Trophoblast cell (in vitro differentiated cells and primary cell): ENCODE data around the gene DPCD.

Experiments used
- DNase-seq, 2 donors: peaks; one replicate each; pipeline ENCODE4 v3.0.0-alpha.2; 2016
- H2AFZ ChIP-seq: 2 replicates; pipeline ENCODE4 v1.6.1; 2013; ENCODE audit warnings: low read length, moderate library complexity, mild to moderate bottlenecking; ENCODE audit not compliant: insufficient read depth, poor library complexity
- H2AK5ac ChIP-seq: 2 replicates; pipeline ENCODE4 v1.6.1; 2013; ENCODE audit warnings: mild to moderate bottlenecking, low read length
- H2BK120ac ChIP-seq: 2 replicates; pipeline ENCODE4 v1.6.1; 2013; ENCODE audit warnings: low read length, mild to moderate bottlenecking, moderate library complexity; ENCODE audit not compliant: insufficient read depth, poor library complexity
- H2BK12ac ChIP-seq: 2 replicates; pipeline ENCODE4 v1.6.1; 2013; ENCODE audit warnings: mild to moderate bottlenecking, low read length, moderate library complexity
- H2BK5ac ChIP-seq: 2 replicates; pipeline ENCODE4 v1.6.1; 2013; ENCODE audit warnings: low read length, low read depth, moderate library complexity, mild to moderate bottlenecking; ENCODE audit not compliant: poor library complexity
- H3K14ac ChIP-seq: 2 replicates; pipeline ENCODE4 v1.6.1; 2013; ENCODE audit warnings: mild to moderate bottlenecking, low read length
- H3K18ac ChIP-seq: 2 replicates; pipeline ENCODE4 v1.6.1; 2013; ENCODE audit warnings: mild to moderate bottlenecking, low read length
- H3K23ac ChIP-seq: 2 replicates; pipeline ENCODE4 v1.6.1; 2013; ENCODE audit warnings: low read length
- H3K27ac ChIP-seq: 2 replicates; pipeline ENCODE4 v1.5.1; 2013; ENCODE audit warnings: low read depth, mild to moderate bottlenecking, inconsistent platforms, low read length, moderate library complexity
- H3K27me3 ChIP-seq: 2 replicates; pipeline ENCODE4 v1.6.1; 2013; ENCODE audit warnings: inconsistent platforms, mild to moderate bottlenecking, low read length, moderate library complexity; ENCODE audit not compliant: insufficient read depth
- H3K36me3 ChIP-seq, 2 experiments: 1 replicate in 1 of 2; 2 replicates in 1 of 2; pipeline ENCODE4 v1.6.1; 2013; ENCODE audit warnings: low read length in 2 of 2, mild to moderate bottlenecking in 2 of 2, moderate library complexity in 1 of 2; ENCODE audit not compliant: insufficient read depth in 2 of 2, control insufficient read depth in 1 of 2
- H3K4ac ChIP-seq: 2 replicates; pipeline ENCODE4 v1.6.1; 2013; ENCODE audit warnings: low read depth, mild to moderate bottlenecking, low read length, moderate library complexity
- H3K4me1 ChIP-seq, 2 experiments: 1 replicate in 1 of 2; 2 replicates in 1 of 2; pipeline ENCODE4 v1.6.1; 2013; ENCODE audit warnings: low read length in 2 of 2, mild to moderate bottlenecking in 2 of 2, moderate library complexity in 1 of 2; ENCODE audit not compliant: insufficient read depth in 2 of 2, control insufficient read depth in 1 of 2
- H3K4me2 ChIP-seq: 2 replicates; pipeline ENCODE4 v1.6.1; 2013; ENCODE audit warnings: inconsistent platforms, mild to moderate bottlenecking, low read length, moderate library complexity
- H3K4me3 ChIP-seq: 2 replicates; pipeline ENCODE4 v1.5.1; 2013; ENCODE audit warnings: mild to moderate bottlenecking, low read depth, low read length, inconsistent platforms
- H3K79me1 ChIP-seq: one replicate; pipeline ENCODE4 v1.6.1; 2013; ENCODE audit warnings: low read length
- H3K79me2 ChIP-seq: 2 replicates; pipeline ENCODE4 v1.6.1; 2013; ENCODE audit warnings: low read length, mild to moderate bottlenecking; ENCODE audit not compliant: control insufficient read depth, insufficient read depth, poor library complexity
- H3K9ac ChIP-seq: 2 replicates; pipeline ENCODE4 v1.6.1; 2013; ENCODE audit warnings: mild to moderate bottlenecking, low read length
- H3K9me3 ChIP-seq: 2 replicates; pipeline ENCODE4 v1.6.1; 2013; ENCODE audit warnings: low read depth, mild to moderate bottlenecking, control low read depth, inconsistent platforms, low read length; ENCODE audit not compliant: insufficient read depth
- H4K12ac ChIP-seq: 2 replicates; pipeline ENCODE4 v1.6.1; 2013; ENCODE audit warnings: low read depth, mild to moderate bottlenecking, low read length, moderate library complexity
- H4K8ac ChIP-seq: 2 replicates; pipeline ENCODE4 v1.6.1; 2013; ENCODE audit warnings: low read depth, mild to moderate bottlenecking, low read length, moderate library complexity
- H4K91ac ChIP-seq: one replicate; pipeline ENCODE4 v1.6.1; 2013; ENCODE audit warnings: low read depth, mild to moderate bottlenecking, low read length, moderate library complexity
- WGBS: extraction: QIAGEN DNeasy Blood & Tissue Kit; methylation state at CpG from one replicate; pipeline ENCODE4 v1.1.7; 2013; ENCODE audit warnings: missing lambda C conversion rate; ENCODE audit not compliant: insufficient read length, insufficient coverage; ENCODE audit errors: extremely low coverage; 5-methylcytosine and 5-hydroxymethylcytosine counted together

The DPCD gene

DNA sequence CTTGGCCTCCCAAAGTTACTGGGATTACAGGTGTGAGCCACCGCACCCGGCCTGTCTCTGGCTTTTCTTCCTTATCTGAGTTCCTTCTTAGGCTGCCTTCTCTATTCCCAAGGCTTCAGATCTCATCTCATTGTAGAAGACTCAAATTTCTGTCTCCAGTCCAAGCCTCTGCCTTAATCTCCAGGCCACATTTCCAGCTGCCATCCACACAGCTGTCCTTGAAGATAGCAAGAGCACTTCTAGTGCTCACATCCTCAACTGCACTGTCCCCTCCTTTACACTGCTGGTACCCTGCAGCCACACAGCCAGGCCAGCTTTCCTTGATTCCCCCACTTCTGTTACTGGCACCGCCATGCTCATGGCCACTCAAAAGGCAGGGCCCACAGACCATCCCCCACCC lies 35.7 kb upstream of the DPCD start:
- WGBS, result no CpG with 5 or more reads among the region's 3 CpGs

DNA sequence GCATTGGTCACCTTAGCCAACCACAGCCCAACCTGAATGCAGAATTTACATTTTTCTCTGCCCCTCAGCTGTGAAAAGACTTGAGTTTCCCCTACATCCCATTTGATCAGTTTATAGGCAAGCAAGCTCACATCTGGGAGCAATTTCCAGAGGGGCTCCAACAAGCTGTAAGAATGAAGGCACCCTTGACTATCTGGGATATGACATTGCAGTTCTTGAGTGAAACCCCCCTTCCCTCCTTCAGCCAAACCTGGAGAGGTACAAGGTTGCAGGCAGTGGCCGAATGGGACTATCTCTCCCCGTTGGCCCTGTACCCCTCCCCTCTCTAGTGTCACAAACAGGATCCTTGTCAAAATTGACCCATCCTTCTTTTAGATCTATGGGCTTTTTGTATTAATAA lies 30.6 kb upstream of the DPCD start:
- no peak overlapping the region for H2BK120ac ChIP-seq
- H2BK12ac ChIP-seq, result no peak overlapping the region
- no peak overlapping the region for H3K14ac ChIP-seq
- no peak overlapping the region for H4K91ac ChIP-seq
- H4K12ac ChIP-seq, result no peak overlapping the region
- H3K27ac ChIP-seq, result no peak overlapping the region
- H3K9me3 ChIP-seq, result peaks cover 3% of the 10 kb centered on the region
- no CpG with 5 or more reads among the region's 2 CpGs for WGBS
- H3K4ac ChIP-seq, result no peak overlapping the region
- no peak overlapping the region for H2AK5ac ChIP-seq
- H3K36me3 ChIP-seq, result no peaks in the 10 kb centered on the region
- H3K9ac ChIP-seq, result no peak overlapping the region
- H3K4me3 ChIP-seq, result no peak overlapping the region
- H4K8ac ChIP-seq, result no peak overlapping the region
- H3K23ac ChIP-seq, result no peak overlapping the region
- DNase-seq, result no peak
- no peak overlapping the region for H2BK5ac ChIP-seq
- H3K79me2 ChIP-seq, result no peaks in the 10 kb centered on the region
- H2AFZ ChIP-seq, result no peak overlapping the region
- peaks cover 3 to 4% of the 10 kb centered on the region in 2 experiments for H3K4me1 ChIP-seq
- H3K18ac ChIP-seq, result no peak overlapping the region
- no peaks in the 10 kb centered on the region for H3K27me3 ChIP-seq
- H3K79me1 ChIP-seq, result no peaks in the 10 kb centered on the region
- no peak overlapping the region for H3K4me2 ChIP-seq

More for the DNA sequence above, 35.7 kb upstream of the DPCD start:
- H2BK120ac ChIP-seq, result no peak overlapping the region
- no peak overlapping the region for H2BK5ac ChIP-seq
- H3K27me3 ChIP-seq, result no peaks in the 10 kb centered on the region
- no peak overlapping the region for H3K4me2 ChIP-seq
- no peak overlapping the region for H3K23ac ChIP-seq
- no peak overlapping the region for H3K14ac ChIP-seq
- H4K8ac ChIP-seq, result no peak overlapping the region
- H3K4me3 ChIP-seq, result no peak overlapping the region
- H3K36me3 ChIP-seq, result peaks cover 2 to 4% of the 10 kb centered on the region in 2 experiments
- no peaks in the 10 kb centered on the region for H3K79me1 ChIP-seq
- no peak overlapping the region for H3K18ac ChIP-seq
- H3K9me3 ChIP-seq, result no peaks in the 10 kb centered on the region
- H4K91ac ChIP-seq, result no peak overlapping the region
- H4K12ac ChIP-seq, result no peak overlapping the region
- H3K79me2 ChIP-seq, result no peaks in the 10 kb centered on the region
- DNase-seq, result no peak
- no peak overlapping the region for H2AFZ ChIP-seq
- no peak overlapping the region for H3K4ac ChIP-seq
- no peak overlapping the region for H2AK5ac ChIP-seq
- no peak overlapping the region for H2BK12ac ChIP-seq
- no peak overlapping the region for H3K27ac ChIP-seq
- H3K4me1 ChIP-seq, result no peaks in the 10 kb centered on the region
- no peak overlapping the region for H3K9ac ChIP-seq

DNA sequence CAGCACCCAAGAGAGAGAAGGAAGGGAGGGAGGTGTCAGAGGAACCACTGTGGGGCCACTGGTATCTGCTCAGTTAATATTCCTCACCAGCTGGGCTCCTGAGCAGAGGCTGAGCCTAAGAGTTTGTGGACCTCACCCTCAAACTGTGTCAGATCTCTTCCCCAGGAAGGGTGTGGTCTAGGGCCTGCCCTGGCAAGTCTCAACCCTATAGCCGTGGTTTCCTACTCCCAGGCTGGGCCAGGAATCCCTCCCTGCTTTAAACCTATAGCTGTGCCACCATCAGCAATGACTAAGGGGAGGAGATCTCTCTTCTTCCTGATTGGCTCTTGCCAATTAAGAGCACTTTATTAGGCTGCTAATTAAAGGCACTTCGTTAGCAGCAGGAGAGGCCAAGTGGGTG lies 29.9 kb upstream of the DPCD start:
- DNase-seq, result no peak
- Histone ChIP-seq H3K79me2 (no peaks in the 10 kb centered on the region), H3K27me3 (no peaks in the 10 kb centered on the region), H4K12ac (no peak overlapping the region), H3K36me3 (no peaks in the 10 kb centered on the region), H4K91ac (no peak overlapping the region), H4K8ac (no peak overlapping the region), H3K79me1 (no peaks in the 10 kb centered on the region), H3K4ac (no peak overlapping the region), H3K27ac (no peak overlapping the region), H3K4me3 (no peak overlapping the region), H2BK12ac (no peak overlapping the region), H2BK120ac (no peak overlapping the region), H3K4me2 (no peak overlapping the region), H3K14ac (no peak overlapping the region), H3K23ac (no peak overlapping the region), H3K9me3 (peaks cover 3% of the 10 kb centered on the region), H3K18ac (no peak overlapping the region), H3K4me1 (peaks cover 3 to 4% of the 10 kb centered on the region in 2 experiments), H3K9ac (no peak overlapping the region), H2AK5ac (no peak overlapping the region), H2AFZ (no peak overlapping the region), H2BK5ac (no peak overlapping the region)
- WGBS, result no CpG with 5 or more reads among the region's 2 CpGs

DNA sequence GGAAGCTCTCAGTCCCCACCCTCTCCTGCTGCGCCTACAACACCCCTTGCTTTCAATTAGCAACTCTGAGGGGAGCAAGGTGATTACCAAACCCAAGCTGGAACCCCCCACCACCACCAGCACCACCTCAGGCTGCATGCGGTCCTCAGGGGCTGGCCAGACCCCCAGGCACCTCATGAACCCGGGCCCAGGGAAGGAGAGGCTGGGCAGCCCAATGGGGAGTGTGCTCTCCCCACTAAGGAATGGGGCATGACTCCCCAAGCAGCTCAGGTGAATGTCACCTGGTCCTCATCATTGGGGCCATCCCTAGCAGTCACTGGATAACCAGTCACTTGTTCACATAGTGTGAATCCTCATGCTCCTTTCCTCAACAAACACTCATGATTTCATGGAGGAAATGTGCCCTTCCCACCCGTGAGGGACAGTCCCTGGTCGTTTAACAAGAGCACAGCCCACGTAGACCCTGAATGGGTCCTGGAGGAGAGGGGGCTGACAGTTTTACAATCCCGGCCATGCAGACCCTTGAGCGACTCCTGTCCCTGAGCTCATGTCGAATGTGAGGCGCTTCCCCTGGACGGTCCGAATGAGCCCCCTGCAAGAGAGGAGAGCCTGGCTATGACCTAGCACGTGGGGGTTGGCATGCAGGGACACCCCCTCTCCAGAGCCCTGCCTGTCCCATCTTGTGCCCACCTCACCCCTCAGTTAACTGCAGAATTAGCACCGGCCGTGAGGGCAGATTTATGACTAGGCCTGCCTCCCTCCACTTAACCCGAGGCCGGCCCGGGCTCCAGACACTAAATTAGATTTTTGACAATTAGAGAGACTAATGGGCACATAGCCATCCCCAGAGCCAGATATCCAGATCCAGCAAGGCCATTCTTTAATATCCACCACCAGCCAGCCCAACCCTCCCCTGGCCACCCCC lies 29.2 kb upstream of the DPCD start:
- Histone ChIP-seq H4K91ac (no peak overlapping the region), H3K36me3 (no peaks in the 10 kb centered on the region), H2AFZ (no peak overlapping the region), H3K27ac (no peak overlapping the region), H3K79me1 (no peaks in the 10 kb centered on the region), H3K4me2 (no peak overlapping the region), H3K9me3 (peaks cover 3% of the 10 kb centered on the region), H3K79me2 (no peaks in the 10 kb centered on the region), H3K18ac (no peak overlapping the region), H3K4me3 (no peak overlapping the region), H3K4me1 (peaks cover 3 to 4% of the 10 kb centered on the region in 2 experiments), H3K4ac (no peak overlapping the region), H3K23ac (no peak overlapping the region), H2BK12ac (no peak overlapping the region), H3K9ac (no peak overlapping the region), H4K8ac (no peak overlapping the region), H2BK120ac (no peak overlapping the region), H2AK5ac (no peak overlapping the region), H3K27me3 (no peaks in the 10 kb centered on the region), H2BK5ac (no peak overlapping the region), H3K14ac (no peak overlapping the region), H4K12ac (no peak overlapping the region)
- no peak for DNase-seq
- WGBS, result no CpG with 5 or more reads among the region's 18 CpGs
